NCI-H2196 (cell line): ENCODE results near the gene ANKRD13B.

Source experiments
- DNase-seq: peaks from one replicate; lab custom pipeline; 2025; ENCODE audit not compliant: unreplicated experiment; lab: John Stamatoyannopoulos, UW

Gene ANKRD13B

GRCh38 chr17:29616300-29617048 lies 23.5 kb downstream of the ANKRD13B start:
- no peak for DNase-seq

- no peak for DNase-seq
Measured at GRCh38 chr17:29617125-29617480, 24.2 kb downstream of the ANKRD13B start.

GRCh38 chr17:29617481-29618271 lies 24.7 kb downstream of the ANKRD13B start:
- DNase-seq = no peak

GRCh38 chr17:29618272-29619065 lies 25.5 kb downstream of the ANKRD13B start:
- no peak for DNase-seq

- no peak for DNase-seq
Measured at GRCh38 chr17:29619251-29619650, 26.3 kb downstream of the ANKRD13B start.

- no peak for DNase-seq
Measured at GRCh38 chr17:29620271-29620670, 27.3 kb downstream of the ANKRD13B start.

GRCh38 chr17:29620779-29621500 lies 28.0 kb downstream of the ANKRD13B start:
- DNase-seq = no peak

GRCh38 chr17:29621751-29622194 lies 28.8 kb downstream of the ANKRD13B start:
- DNase-seq = no peak

GRCh38 chr17:29622337-29623282 lies 29.7 kb downstream of the ANKRD13B start, which contains the start of gene CORO6:
Gene CORO6, minus strand, starts transcription at chr17:29622912. Its CDS starts 1,491 bp downstream, at chr17:29621421.
- DNase-seq = no peak

- no peak for DNase-seq
Measured at GRCh38 chr17:29623283-29623647, 30.3 kb downstream of the ANKRD13B start.

- DNase-seq = no peak
Measured at GRCh38 chr17:29624586-29624985, 31.7 kb downstream of the ANKRD13B start.

- no peak for DNase-seq
Measured at GRCh38 chr17:29625037-29625750, 32.3 kb downstream of the ANKRD13B start.

- DNase-seq = no peak
Measured at GRCh38 chr17:29627951-29628350, 35.0 kb downstream of the ANKRD13B start.

- no peak for DNase-seq
Measured at GRCh38 chr17:29628644-29629043, 35.7 kb downstream of the ANKRD13B start.

- DNase-seq = no peak
Measured at GRCh38 chr17:29629839-29630238, 36.9 kb downstream of the ANKRD13B start.

- DNase-seq = no peak
Measured at GRCh38 chr17:29630630-29631193, 37.8 kb downstream of the ANKRD13B start.

GRCh38 chr17:29633886-29634285 lies 41.0 kb downstream of the ANKRD13B start:
- no peak for DNase-seq

GRCh38 chr17:29640413-29640812 lies 47.5 kb downstream of the ANKRD13B start:
- DNase-seq = no peak
